Myocyte (in vitro differentiated cells): ENCODE measurements around the gene CNTROB. TPM values are rescaled to one million over a fixed set of nuclear protein-coding genes. Genes with fewer than 3 reads are reported as not detected.

Experiments
- DNase-seq: peaks from one replicate; pipeline ENCODE4 v3.0.0-alpha.2; 2012; ENCODE audit warnings: low read depth
- polyA plus RNA-seq: library from polyadenylated mRNA; unstranded; fragments of >200 nt; gene quantifications from one replicate; pipeline ENCODE4 v1.2.1, GENCODE V29; 2012; ENCODE audit warnings: missing spikeins
- total RNA-seq: library from RNA; depleted of rRNA; stranded (reverse); fragments of >200 nt; gene quantifications from 2 replicates; pipeline ENCODE4 v1.2.3, GENCODE V29; 2014

The CNTROB gene
- total RNA-seq: 11.3 and 14.1 TPM in 2 replicates
- polyA plus RNA-seq: 26.7 TPM

- peak; percentile 99 for DNase-seq
These were observed at the start of gene CNTROB, which contains the start of gene TRAPPC1 for GRCh38 chr17:7931709-7932482. Gene CNTROB (plus strand): TSS chr17:7932206. CDS start chr17:7933080, 874 bp downstream. Gene TRAPPC1 (minus strand): TSS chr17:7931946. CDS start chr17:7931829, 117 bp downstream.

GRCh38 chr17:7882629-7883028 lies 49.4 kb upstream of the CNTROB start:
- DNase-seq: no peak

GRCh38 chr17:7883781-7884386 lies 48.1 kb upstream of the CNTROB start:
- DNase-seq: peak; percentile 32

GRCh38 chr17:7884581-7885366 lies 47.2 kb upstream of the CNTROB start:
- DNase-seq: peak; percentile 16

GRCh38 chr17:7885367-7886226 lies 46.4 kb upstream of the CNTROB start:
- peak; percentile 97 for DNase-seq

GRCh38 chr17:7886227-7887037 lies 45.6 kb upstream of the CNTROB start:
- DNase-seq: peak; percentile 44

- DNase-seq: no peak
These were observed 44.9 kb upstream of the CNTROB start for GRCh38 chr17:7887038-7887481.

- peak; percentile 98 for DNase-seq
These were observed 44.4 kb upstream of the CNTROB start for GRCh38 chr17:7887482-7888183.

- DNase-seq: no peak
These were observed 43.7 kb upstream of the CNTROB start, which contains the start of gene CHD3 for GRCh38 chr17:7888184-7888920. Gene CHD3 (plus strand): TSS chr17:7888789. CDS start chr17:7889001, 212 bp downstream.

- DNase-seq: peak; percentile 99
These were observed 42.6 kb upstream of the CNTROB start for GRCh38 chr17:7889166-7889955.

GRCh38 chr17:7893187-7893880 lies 38.7 kb upstream of the CNTROB start:
- peak; percentile 81 for DNase-seq

GRCh38 chr17:7894226-7894625 lies 37.8 kb upstream of the CNTROB start:
- DNase-seq: no peak

GRCh38 chr17:7894866-7895265 lies 37.1 kb upstream of the CNTROB start:
- no peak for DNase-seq

GRCh38 chr17:7897090-7897489 lies 34.9 kb upstream of the CNTROB start:
- DNase-seq: no peak

GRCh38 chr17:7897773-7898172 lies 34.2 kb upstream of the CNTROB start:
- peak; percentile 33 for DNase-seq

- no peak for DNase-seq
These were observed 28.6 kb upstream of the CNTROB start for GRCh38 chr17:7903154-7904103.
